PFSK-1 (cell line): ENCODE measurements around the gene RSF1.

Source experiments
- POLR2AphosphoS5 ChIP-seq: IDR thresholded peaks from 2 replicates; pipeline ENCODE4 v1.6.1; 2012; ENCODE audit warnings: low read depth, mild to moderate bottlenecking, control low read depth, low read length, moderate library complexity
- SIN3A ChIP-seq: IDR thresholded peaks from 2 replicates; pipeline ENCODE4 v1.6.1; 2012; ENCODE audit warnings: mild to moderate bottlenecking, low read length, moderate library complexity, borderline replicate concordance; ENCODE audit not compliant: insufficient read depth
- TAF1 ChIP-seq: IDR thresholded peaks from 2 replicates; pipeline ENCODE4 v1.6.1; 2012; ENCODE audit warnings: low read length, control low read depth, borderline replicate concordance; ENCODE audit not compliant: insufficient read depth
- TF ChIP-seq, protein P1 (sequence below), 2 experiments: IDR thresholded peaks; 2 replicates each; pipeline versions ENCODE4 v1.6.1 to v1.8.0; 2011 to 2012; ENCODE audit warnings: low read depth in 2 of 2, low read length in 2 of 2, control low read depth in 1 of 2, inconsistent platforms in 1 of 2, mild to moderate bottlenecking in 1 of 2, moderate library complexity in 1 of 2; ENCODE audit not compliant: insufficient read depth in 1 of 2

DNA sequence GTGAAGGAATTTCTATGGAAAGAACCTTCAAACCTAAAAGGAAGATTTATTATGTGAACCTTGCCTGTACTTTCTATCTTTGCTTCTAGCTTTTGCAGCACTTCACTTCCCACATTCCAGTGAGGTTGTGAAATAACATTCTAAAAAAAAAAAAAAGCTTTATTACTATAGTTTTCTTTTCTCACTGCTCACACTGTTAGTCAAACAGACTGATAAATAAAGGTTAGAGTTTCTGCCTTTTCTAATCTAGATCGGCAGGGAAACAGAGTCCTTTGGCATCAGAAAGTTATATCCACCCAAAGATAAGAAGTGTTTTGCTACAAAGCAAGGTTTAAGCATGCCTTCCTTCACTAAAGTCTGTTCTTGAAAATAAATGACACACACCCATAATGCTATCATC, 3.3 kb upstream of the RSF1 start:
- TF ChIP-seq POLR2AphosphoS5 (no peak), TAF1 (no peak), SIN3A (no peak)
- TF ChIP-seq, protein P1, sequence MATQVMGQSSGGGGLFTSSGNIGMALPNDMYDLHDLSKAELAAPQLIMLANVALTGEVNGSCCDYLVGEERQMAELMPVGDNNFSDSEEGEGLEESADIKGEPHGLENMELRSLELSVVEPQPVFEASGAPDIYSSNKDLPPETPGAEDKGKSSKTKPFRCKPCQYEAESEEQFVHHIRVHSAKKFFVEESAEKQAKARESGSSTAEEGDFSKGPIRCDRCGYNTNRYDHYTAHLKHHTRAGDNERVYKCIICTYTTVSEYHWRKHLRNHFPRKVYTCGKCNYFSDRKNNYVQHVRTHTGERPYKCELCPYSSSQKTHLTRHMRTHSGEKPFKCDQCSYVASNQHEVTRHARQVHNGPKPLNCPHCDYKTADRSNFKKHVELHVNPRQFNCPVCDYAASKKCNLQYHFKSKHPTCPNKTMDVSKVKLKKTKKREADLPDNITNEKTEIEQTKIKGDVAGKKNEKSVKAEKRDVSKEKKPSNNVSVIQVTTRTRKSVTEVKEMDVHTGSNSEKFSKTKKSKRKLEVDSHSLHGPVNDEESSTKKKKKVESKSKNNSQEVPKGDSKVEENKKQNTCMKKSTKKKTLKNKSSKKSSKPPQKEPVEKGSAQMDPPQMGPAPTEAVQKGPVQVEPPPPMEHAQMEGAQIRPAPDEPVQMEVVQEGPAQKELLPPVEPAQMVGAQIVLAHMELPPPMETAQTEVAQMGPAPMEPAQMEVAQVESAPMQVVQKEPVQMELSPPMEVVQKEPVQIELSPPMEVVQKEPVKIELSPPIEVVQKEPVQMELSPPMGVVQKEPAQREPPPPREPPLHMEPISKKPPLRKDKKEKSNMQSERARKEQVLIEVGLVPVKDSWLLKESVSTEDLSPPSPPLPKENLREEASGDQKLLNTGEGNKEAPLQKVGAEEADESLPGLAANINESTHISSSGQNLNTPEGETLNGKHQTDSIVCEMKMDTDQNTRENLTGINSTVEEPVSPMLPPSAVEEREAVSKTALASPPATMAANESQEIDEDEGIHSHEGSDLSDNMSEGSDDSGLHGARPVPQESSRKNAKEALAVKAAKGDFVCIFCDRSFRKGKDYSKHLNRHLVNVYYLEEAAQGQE (IDR thresholded peaks at IDR 0.05; ENCODE audit: insufficient read depth in 1 of 2, low read depth in 2 of 2, low read length in 2 of 2) = no peak
